T47D (cell line): ENCODE results near the gene BSN.

Experiments used
- DNase-seq, 2 experiments: peaks; one replicate each; pipeline versions ENCODE4 v3.0.0 to v3.0.0-alpha.2; 2011 to 2012; ENCODE audit warnings: low read depth in 1 of 2, low spot score in 1 of 2
- JUND ChIP-seq: IDR thresholded peaks from 2 replicates; pipeline ENCODE4 v1.6.1; 2012; ENCODE audit warnings: low read depth
- in situ Hi-C: cut with HindIII; loops from 2 replicates; pipeline ENCODE4 v1.10.0; 2016; ENCODE audit warnings: low sequenced_read_pairs, low pct_unique_long_range_greater_than_20kb

The BSN gene

DNA sequence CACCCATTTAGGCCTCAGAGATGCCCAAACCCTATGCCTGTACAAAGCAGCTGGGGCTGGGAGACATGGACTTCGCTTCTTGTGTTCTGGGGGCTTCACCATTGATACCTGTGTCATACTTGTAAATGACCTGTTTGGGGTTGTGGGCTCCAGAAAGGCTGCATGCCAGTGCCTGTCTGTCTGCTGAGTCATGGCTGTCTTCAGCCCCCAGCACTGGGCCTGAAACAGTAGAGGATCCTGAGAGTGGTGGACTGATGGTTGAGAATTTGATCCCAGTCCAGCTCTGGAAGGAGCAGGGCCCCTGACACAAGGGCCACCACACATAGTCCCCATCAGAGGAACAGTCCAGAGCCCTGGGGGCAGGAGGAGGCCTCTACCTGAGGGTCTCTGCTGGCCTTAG is 95.3 kb downstream of the BSN start:
- TF ChIP-seq JUND, result no peak
- no peak for DNase-seq
- in situ Hi-C loops, result no loop called here

DNA sequence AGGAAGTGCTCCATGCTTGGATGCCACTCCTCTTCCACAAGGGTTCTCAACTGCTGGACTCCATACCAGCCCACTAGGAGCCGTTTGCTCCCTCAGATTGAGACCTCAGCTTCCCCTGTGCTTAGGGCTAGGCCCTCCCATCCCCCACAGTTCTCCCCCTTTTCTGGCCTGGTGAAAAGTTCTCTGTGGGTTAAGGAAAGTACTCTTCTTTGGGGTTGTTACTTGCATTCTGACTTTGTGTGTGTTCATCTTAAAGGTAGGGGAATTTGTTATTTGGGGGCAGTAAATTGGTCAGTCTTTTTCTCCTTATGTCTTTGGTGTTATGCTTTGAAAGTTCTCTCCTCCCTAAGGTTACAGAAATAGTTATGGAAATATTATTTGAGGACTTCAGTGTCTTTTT is 95.9 kb downstream of the BSN start:
- TF ChIP-seq JUND, result no peak
- in situ Hi-C loops, result no loop called here
- DNase-seq, result no peak

DNA sequence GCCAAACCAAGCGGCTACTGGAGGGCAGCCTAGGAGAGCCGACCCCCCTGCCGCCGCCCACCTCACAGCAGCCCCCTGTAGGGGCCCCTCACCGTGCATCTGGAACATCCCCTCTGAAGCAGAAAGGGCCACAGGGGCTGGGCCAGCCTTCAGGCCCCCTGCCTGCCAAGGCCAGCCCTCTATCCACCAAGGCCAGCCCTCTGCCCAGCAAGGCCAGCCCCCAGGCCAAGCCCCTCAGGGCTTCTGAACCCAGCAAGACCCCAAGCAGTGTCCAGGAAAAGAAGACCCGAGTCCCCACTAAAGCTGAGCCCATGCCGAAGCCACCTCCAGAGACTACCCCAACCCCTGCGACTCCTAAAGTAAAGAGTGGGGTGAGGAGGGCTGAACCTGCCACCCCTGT is 96.4 kb downstream of the BSN start:
- no peak for TF ChIP-seq JUND
- DNase-seq, result no peak
- in situ Hi-C loops, result no loop called here

DNA sequence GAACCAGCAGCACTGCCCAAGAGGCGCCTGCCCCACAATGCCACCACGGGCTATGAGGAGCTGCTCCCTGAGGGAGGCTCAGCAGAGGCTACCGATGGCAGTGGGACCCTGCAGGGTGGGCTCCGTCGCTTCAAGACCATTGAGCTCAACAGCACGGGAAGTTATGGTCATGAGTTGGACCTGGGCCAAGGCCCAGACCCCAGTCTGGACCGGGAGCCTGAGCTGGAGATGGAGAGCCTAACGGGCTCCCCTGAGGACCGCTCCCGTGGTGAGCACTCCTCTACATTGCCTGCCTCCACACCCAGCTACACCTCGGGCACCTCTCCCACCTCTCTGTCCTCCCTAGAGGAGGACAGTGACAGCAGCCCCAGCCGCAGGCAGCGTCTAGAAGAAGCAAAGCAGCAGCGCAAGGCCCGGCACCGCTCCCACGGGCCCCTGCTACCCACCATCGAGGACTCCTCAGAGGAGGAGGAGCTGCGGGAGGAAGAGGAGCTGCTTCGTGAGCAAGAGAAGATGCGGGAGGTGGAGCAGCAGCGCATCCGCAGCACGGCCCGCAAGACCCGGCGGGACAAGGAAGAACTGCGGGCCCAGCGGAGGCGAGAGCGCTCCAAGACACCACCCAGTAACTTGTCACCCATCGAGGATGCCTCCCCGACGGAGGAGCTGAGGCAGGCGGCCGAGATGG is 98.1 kb downstream of the BSN start:
- TF ChIP-seq JUND, result no peak
- no peak for DNase-seq
- in situ Hi-C loops, result no loop called here

DNA sequence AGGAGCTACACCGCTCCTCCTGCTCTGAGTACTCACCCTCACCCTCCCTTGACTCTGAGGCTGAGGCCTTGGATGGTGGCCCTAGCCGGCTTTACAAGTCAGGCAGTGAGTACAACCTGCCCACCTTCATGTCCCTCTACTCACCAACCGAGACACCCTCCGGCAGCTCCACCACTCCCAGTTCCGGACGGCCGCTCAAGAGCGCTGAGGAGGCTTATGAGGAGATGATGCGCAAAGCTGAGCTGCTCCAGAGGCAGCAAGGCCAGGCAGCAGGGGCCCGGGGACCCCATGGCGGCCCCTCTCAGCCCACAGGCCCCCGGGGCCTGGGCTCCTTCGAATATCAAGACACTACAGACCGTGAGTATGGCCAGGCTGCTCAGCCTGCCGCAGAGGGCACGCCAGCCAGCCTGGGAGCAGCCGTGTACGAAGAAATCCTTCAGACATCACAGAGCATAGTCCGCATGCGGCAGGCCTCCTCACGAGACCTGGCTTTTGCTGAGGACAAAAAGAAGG is 98.7 kb downstream of the BSN start:
- in situ Hi-C loops, result no loop called here
- DNase-seq, result no peak
- TF ChIP-seq JUND, result no peak

DNA sequence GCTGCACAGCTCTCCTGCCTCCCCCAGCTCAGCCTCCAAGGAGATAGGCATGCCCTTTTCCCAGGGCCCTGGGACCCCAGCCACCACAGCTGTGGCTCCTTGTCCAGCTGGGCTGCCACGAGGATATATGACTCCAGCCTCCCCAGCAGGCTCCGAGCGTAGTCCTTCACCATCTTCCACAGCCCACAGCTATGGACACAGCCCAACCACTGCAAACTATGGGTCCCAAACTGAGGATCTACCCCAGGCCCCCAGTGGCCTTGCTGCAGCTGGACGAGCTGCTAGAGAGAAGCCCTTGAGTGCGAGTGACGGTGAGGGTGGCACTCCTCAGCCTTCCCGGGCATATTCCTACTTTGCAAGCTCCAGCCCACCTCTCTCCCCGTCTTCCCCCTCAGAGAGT is 99.3 kb downstream of the BSN start:
- no peak for TF ChIP-seq JUND
- in situ Hi-C loops, result no loop called here
- DNase-seq, result no peak

DNA sequence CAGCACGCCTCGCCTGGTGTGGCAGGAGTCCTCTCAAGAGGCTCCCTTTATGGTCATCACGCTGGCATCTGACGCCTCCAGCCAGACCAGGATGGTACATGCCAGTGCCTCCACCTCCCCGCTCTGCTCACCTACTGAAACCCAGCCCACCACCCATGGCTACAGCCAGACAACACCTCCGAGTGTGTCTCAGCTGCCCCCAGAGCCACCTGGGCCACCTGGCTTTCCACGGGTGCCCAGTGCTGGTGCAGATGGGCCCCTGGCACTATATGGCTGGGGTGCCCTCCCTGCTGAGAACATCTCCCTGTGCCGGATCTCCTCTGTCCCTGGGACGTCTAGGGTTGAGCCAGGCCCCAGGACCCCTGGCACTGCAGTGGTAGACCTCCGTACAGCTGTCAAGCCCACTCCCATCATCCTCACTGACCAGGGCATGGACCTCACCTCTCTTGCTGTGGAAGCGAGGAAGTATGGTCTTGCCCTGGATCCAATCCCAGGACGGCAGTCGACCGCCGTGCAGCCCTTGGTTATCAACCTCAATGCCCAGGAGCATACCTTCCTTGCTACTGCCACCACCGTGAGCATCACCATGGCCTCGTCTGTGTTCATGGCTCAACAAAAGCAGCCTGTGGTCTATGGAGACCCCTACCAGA is 100.0 kb downstream of the BSN start:
- no peak for DNase-seq
- TF ChIP-seq JUND, result no peak
- in situ Hi-C loops, result no loop called here

DNA sequence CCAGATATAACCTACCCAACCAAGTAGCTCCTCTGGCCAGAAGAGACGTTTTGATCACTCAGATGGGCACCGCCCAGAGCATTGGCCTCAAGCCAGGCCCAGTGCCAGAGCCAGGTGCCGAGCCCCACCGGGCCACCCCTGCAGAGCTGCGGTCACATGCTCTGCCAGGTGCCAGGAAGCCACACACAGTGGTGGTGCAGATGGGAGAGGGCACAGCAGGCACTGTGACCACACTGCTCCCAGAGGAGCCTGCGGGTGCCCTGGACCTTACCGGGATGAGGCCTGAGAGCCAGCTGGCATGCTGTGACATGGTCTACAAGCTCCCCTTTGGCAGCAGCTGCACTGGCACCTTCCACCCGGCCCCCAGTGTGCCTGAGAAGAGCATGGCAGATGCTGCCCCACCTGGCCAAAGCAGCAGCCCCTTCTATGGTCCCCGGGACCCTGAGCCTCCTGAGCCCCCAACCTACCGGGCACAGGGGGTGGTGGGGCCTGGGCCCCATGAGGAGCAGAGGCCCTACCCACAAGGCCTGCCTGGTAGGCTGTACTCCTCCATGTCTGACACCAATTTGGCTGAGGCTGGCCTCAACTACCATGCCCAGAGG is 100.8 kb downstream of the BSN start:
- TF ChIP-seq JUND, result no peak
- no peak for DNase-seq
- in situ Hi-C loops, result no loop called here

DNA sequence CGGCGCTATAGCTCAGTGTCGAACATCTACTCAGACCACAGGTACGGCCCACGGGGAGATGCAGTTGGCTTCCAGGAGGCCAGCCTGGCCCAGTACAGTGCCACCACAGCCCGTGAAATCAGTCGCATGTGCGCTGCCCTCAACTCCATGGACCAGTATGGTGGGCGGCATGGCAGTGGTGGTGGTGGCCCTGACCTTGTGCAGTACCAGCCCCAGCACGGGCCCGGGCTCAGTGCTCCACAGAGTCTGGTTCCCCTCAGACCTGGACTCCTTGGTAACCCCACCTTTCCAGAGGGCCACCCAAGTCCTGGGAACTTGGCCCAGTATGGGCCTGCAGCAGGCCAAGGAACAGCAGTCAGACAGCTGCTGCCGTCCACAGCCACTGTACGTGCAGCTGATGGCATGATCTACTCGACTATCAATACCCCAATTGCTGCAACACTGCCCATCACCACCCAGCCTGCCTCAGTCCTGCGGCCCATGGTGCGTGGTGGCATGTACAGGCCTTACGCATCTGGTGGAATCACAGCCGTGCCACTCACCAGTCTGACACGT is 101.5 kb downstream of the BSN start:
- no peak for TF ChIP-seq JUND
- in situ Hi-C loops, result no loop called here
- DNase-seq, result no peak

DNA sequence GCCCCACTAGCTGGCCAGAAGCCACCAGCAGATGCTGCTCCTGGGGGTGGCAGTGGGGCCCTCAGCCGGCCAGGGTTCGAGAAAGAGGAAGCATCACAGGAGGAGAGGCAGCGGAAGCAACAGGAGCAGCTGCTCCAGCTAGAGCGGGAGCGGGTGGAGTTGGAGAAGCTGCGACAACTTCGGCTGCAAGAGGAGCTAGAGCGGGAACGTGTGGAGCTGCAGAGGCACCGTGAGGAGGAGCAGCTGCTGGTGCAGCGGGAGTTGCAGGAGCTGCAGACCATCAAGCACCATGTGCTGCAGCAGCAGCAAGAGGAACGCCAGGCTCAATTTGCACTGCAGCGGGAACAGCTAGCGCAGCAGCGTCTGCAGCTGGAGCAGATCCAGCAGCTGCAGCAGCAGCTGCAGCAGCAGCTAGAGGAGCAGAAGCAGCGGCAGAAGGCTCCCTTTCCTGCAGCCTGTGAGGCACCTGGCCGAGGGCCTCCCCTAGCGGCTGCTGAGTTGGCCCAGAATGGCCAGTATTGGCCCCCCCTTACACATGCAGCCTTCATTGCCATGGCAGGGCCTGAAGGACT is 102.3 kb downstream of the BSN start:
- in situ Hi-C loops, result no loop called here
- DNase-seq, result peak; percentile 13 to 27
- no peak for TF ChIP-seq JUND

DNA sequence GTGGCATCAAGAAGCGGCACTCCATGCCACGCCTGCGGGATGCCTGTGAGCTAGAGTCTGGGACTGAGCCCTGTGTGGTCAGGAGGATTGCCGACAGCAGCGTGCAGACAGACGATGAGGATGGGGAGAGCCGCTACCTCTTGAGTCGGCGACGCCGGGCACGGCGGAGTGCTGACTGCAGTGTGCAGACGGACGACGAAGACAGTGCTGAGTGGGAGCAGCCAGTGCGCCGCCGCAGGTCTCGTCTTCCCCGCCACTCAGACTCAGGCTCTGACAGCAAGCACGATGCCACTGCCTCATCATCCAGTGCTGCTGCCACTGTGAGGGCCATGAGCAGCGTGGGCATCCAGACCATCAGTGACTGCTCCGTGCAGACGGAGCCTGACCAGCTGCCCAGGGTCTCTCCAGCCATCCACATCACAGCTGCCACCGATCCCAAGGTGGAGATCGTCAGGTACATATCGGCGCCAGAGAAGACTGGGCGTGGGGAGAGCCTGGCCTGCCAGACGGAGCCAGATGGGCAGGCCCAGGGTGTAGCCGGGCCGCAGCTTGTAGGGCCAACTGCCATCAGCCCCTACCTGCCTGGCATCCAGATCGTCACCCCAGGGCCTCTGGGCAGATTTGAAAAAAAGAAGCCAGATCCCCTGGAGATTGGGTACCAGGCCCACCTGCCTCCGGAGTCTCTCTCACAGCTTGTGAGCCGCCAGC is 103.1 kb downstream of the BSN start:
- no peak for DNase-seq
- no peak for TF ChIP-seq JUND
- in situ Hi-C loops, result no loop called here

DNA sequence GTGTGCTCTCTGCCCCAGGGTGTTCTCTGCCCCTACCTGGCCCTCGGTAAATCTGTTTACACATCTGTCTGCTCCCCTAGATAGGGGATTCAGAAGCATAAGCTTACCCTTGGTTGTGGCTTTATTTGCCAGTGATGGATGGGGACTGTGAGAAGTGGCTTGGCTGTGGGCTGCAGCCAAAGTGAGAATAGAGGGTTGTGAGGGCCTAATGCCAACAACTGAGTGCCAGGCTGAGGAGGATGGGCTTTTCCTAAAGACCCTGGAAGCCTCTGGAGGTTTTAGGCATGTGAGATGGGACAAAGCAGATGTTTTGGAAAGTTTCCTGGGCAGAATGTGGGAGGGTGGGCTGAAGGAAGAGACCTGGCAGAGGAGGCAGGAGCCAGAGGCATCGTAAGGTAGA is 104.4 kb downstream of the BSN start:
- no peak for DNase-seq
- no peak for TF ChIP-seq JUND
- in situ Hi-C loops, result no loop called here
